Gastrocnemius medialis (tissue), 4 donors: ENCODE data around the gene ABCA12. TPM values are rescaled to one million over a fixed set of nuclear protein-coding genes. Genes with fewer than 3 reads are reported as not detected.

Experiments
- ATAC-seq, 2 donors: fragments of 150-250 bp; one replicate each; pipeline ENCODE4 v1.9.1; 2016
- DNase-seq, 2 donors: peaks; one replicate each; pipeline ENCODE4 v3.0.0-alpha.2; 2019
- H3K27ac ChIP-seq, 4 donors: fragments of 200-600 bp; sonication (generic); 1 replicate in 1 of 4; 2 replicates in 3 of 4; pipeline ENCODE4 v1.5.1; 2016 to 2018; ENCODE audit warnings: mild to moderate bottlenecking in 2 of 4, moderate library complexity in 1 of 4
- H3K27me3 ChIP-seq, 3 donors: fragments of 200-600 bp; sonication (generic) in 2 of 3; 1 replicate in 1 of 3; 2 replicates in 2 of 3; pipeline versions ENCODE4 v1.5.1 to v1.6.0; 2016 to 2019; ENCODE audit warnings: mild to moderate bottlenecking in 1 of 3, moderate library complexity in 1 of 3
- H3K36me3 ChIP-seq, 2 donors: fragments of 200-600 bp; sonication (generic) in 1 of 2; one replicate each; pipeline ENCODE4 v1.5.1; 2017 to 2018
- H3K4me1 ChIP-seq, 2 donors: fragments of 200-600 bp; sonication (generic) in 1 of 2; one replicate each; pipeline ENCODE4 v1.5.1; 2016 to 2017; ENCODE audit warnings: mild to moderate bottlenecking in 2 of 2
- H3K4me3 ChIP-seq, 4 donors: fragments of 200-600 bp; sonication (generic) in 3 of 4; 1 replicate in 1 of 4; 2 replicates in 3 of 4; pipeline ENCODE4 v1.5.1; 2016 to 2019; ENCODE audit warnings: mild to moderate bottlenecking in 2 of 4
- H3K9me3 ChIP-seq, 3 donors: fragments of 200-600 bp; sonication (generic) in 2 of 3; 1 replicate in 1 of 3; 2 replicates in 2 of 3; pipeline ENCODE4 v1.5.1; 2016 to 2019
- CTCF ChIP-seq, 5 experiments: fragments of 450-650 bp in 3 of 5; fragments of 200-600 bp in 2 of 5; sonication (generic) in 2 of 5; IDR thresholded peaks in 4 of 5; conservative IDR thresholded peaks in 1 of 5; 1 replicate in 4 of 5; 2 replicates in 1 of 5; pipeline ENCODE4 v1.5.1; 2016 to 2019; ENCODE audit warnings: antibody characterized with exemption in 5 of 5, mild to moderate bottlenecking in 3 of 5, moderate library complexity in 3 of 5
- POLR2A ChIP-seq, 2 donors: fragments of 450-650 bp; IDR thresholded peaks; one replicate each; pipeline ENCODE4 v1.6.1; 2017; ENCODE audit warnings: antibody characterized with exemption in 2 of 2, mild to moderate bottlenecking in 2 of 2, moderate library complexity in 2 of 2
- in situ Hi-C, 4 donors: fragments of 200-750 bp; cut with MboI; loops; one replicate each; pipeline versions ENCODE4 v1.15.0 to v1.8.0; 2017; ENCODE audit warnings: low sequenced_read_pairs in 4 of 4
- intact Hi-C: fragments of 100-400 bp; cut with DNase I; formaldehyde crosslinking; loops from one replicate; pipeline ENCODE4 v1.15.1; 2023; ENCODE audit warnings: low total_unique reads
- total RNA-seq, 4 donors: library from RNA; depleted of rRNA; stranded (reverse); fragments of >200 nt; gene quantifications; one replicate each; pipeline versions ENCODE4 v1.1.0 to v1.2.3, GENCODE V29; 2016

Gene ABCA12
- total RNA-seq, 4 donors from 2014 or later, result not detected

DNA sequence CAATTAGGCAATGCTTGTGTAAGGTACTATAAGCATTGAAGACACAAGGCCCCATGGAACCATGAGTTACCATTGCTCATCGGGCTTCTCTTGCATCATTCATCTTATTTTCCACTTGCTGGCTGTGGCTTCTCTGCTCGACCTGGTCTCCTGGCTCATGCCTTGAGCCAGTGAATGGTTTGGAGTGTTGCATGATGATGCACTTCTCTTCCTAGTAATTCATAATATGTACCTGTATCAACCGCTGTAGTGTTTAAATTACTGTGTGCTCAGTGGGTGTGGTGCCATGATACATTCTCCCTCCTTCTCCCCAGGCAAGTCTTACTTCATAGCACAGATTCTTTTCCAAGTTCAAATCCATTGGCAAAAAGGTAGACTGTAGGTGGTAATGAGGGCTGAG is 66.8 kb downstream of the ABCA12 start:
- Histone ChIP-seq H3K27ac (no peak overlapping the region), H3K9me3 (no peaks in the 10 kb centered on the region), H3K27me3 (no peaks in the 10 kb centered on the region), H3K36me3 (no peaks in the 10 kb centered on the region), H3K4me1 (no peaks in the 10 kb centered on the region), H3K4me3 (no peak overlapping the region)
- no peak for ATAC-seq
- DNase-seq, result no peak
- in situ Hi-C loops, result no loop called here
- TF ChIP-seq CTCF (IDR thresholded peaks at IDR 0.05 in 4 of 5, conservative IDR thresholded peaks at IDR 0.05 in 1 of 5) (no peak), POLR2A (IDR thresholded peaks at IDR 0.05) (no peak)
- intact Hi-C loops, result no loop called here

- H3K9me3 ChIP-seq, result no peaks in the 10 kb centered on the region
- H3K4me1 ChIP-seq, result no peaks in the 10 kb centered on the region
- H3K27me3 ChIP-seq, result no peaks in the 10 kb centered on the region
- intact Hi-C loops, result no loop called here
- no peak overlapping the region for H3K4me3 ChIP-seq
- ATAC-seq (no peak), DNase-seq (no peak)
- no peak overlapping the region for H3K27ac ChIP-seq
- no peaks in the 10 kb centered on the region for H3K36me3 ChIP-seq
- TF ChIP-seq POLR2A (IDR thresholded peaks at IDR 0.05), result no peak
- in situ Hi-C loops, result no loop called here
Measured at GRCh38 chr2:215068399-215068798, 70.0 kb downstream of the ABCA12 start.

DNA sequence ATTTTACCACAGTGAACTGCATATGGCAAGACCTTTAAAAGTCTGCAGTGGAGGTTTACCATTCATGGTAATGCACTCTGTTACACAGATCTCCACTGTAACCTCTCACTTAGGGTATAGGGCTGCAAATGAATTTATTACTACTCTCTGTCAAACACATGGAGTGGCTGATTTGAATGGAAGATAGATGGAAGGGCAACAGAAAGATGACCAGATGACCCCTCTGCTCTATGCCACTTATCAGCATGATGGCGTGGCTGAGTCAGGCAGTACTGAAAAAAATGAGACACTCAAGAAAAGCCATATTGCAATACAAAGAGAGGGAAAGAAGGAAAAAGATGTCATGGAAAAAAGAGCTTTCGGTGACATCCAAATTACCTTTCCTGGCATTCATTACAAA is 72.3 kb downstream of the ABCA12 start:
- intact Hi-C loops, result no loop called here
- no peak for TF ChIP-seq POLR2A (IDR thresholded peaks at IDR 0.05)
- ATAC-seq, result no peak
- in situ Hi-C loops, result no loop called here
- Histone ChIP-seq H3K27me3 (no peaks in the 10 kb centered on the region), H3K9me3 (no peaks in the 10 kb centered on the region), H3K27ac (no peak overlapping the region), H3K4me3 (no peak overlapping the region), H3K36me3 (no peaks in the 10 kb centered on the region), H3K4me1 (no peaks in the 10 kb centered on the region)
- DNase-seq, result no peak

DNA sequence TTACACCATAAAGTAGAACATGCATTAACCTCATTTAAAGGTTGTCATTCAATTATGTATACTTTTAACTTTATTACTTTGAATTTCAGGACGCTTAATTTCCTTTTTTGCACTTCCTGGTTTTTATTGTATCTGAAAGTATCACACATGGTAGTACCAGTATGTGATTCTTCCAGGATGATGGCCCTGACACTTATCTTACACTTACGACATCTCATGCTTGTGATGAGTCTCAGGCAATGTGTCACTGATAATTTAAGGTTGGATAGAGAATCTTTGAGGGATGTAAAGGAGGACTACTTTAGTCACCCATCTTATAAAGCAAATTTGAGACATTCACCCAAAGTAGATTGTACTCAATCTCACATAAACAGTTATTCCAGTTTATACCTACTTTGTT is 74.9 kb downstream of the ABCA12 start:
- Histone ChIP-seq H3K27ac (no peak overlapping the region), H3K4me3 (no peak overlapping the region), H3K4me1 (no peaks in the 10 kb centered on the region), H3K27me3 (no peaks in the 10 kb centered on the region), H3K9me3 (no peaks in the 10 kb centered on the region), H3K36me3 (no peaks in the 10 kb centered on the region)
- TF ChIP-seq CTCF (IDR thresholded peaks at IDR 0.05 in 4 of 5, conservative IDR thresholded peaks at IDR 0.05 in 1 of 5) (no peak), POLR2A (IDR thresholded peaks at IDR 0.05) (no peak)
- in situ Hi-C loops, result no loop called here
- DNase-seq (no peak), ATAC-seq (no peak)
- intact Hi-C loops, result no loop called here

- Histone ChIP-seq H3K9me3 (no peaks in the 10 kb centered on the region), H3K4me1 (no peaks in the 10 kb centered on the region), H3K27ac (no peak overlapping the region), H3K4me3 (no peak overlapping the region), H3K36me3 (no peaks in the 10 kb centered on the region), H3K27me3 (no peaks in the 10 kb centered on the region)
- in situ Hi-C loops, result no loop called here
- ATAC-seq, result no peak
- intact Hi-C loops, result no loop called here
- no peak for DNase-seq
- TF ChIP-seq CTCF (IDR thresholded peaks at IDR 0.05 in 4 of 5, conservative IDR thresholded peaks at IDR 0.05 in 1 of 5) (no peak), POLR2A (IDR thresholded peaks at IDR 0.05) (no peak)
Measured at GRCh38 chr2:215060861-215061536, 77.4 kb downstream of the ABCA12 start.

- Histone ChIP-seq H3K4me1 (no peaks in the 10 kb centered on the region), H3K36me3 (no peaks in the 10 kb centered on the region), H3K9me3 (no peaks in the 10 kb centered on the region), H3K27ac (no peak overlapping the region), H3K27me3 (no peaks in the 10 kb centered on the region), H3K4me3 (no peak overlapping the region)
- intact Hi-C loops, result no loop called here
- DNase-seq, result no peak
- no peak for ATAC-seq
- TF ChIP-seq POLR2A (IDR thresholded peaks at IDR 0.05) (no peak), CTCF (IDR thresholded peaks at IDR 0.05 in 4 of 5, conservative IDR thresholded peaks at IDR 0.05 in 1 of 5) (no peak)
- in situ Hi-C loops, result no loop called here
Measured at GRCh38 chr2:215059724-215060123, 78.7 kb downstream of the ABCA12 start.
